GM19455 (cell line): ENCODE measurements around the gene NRCAM.
"Not testable (repeated sequence)": the region's sequence is repeated elsewhere in the genome, so short reads cannot be mapped to it uniquely, and the experiment has no call there.

Experiments used
- ATAC-seq: cut with Tn5 transposase; IDR thresholded peaks from one replicate; pipeline ENCODE4 v1.9.1; 2021; ENCODE audit not compliant: unreplicated experiment

The NRCAM gene

GRCh38 chr7:108286290-108286904, 169.8 kb downstream of the NRCAM start:
- no peak for ATAC-seq

GRCh38 chr7:108285778-108286177, 170.5 kb downstream of the NRCAM start:
- no peak for ATAC-seq

- no peak for ATAC-seq
Measured at GRCh38 chr7:108285003-108285368, 171.2 kb downstream of the NRCAM start.

GRCh38 chr7:108284349-108285002, 171.8 kb downstream of the NRCAM start:
- no peak for ATAC-seq

- no peak for ATAC-seq
Measured at GRCh38 chr7:108283252-108283651, 173.0 kb downstream of the NRCAM start.

GRCh38 chr7:108282427-108282996, 173.7 kb downstream of the NRCAM start:
- no peak for ATAC-seq

- no peak for ATAC-seq
Measured at GRCh38 chr7:108280136-108280535, 176.1 kb downstream of the NRCAM start.

- ATAC-seq: no peak
Measured at GRCh38 chr7:108278776-108279175, 177.5 kb downstream of the NRCAM start.

- ATAC-seq: no peak
Measured at GRCh38 chr7:108278281-108278680, 178.0 kb downstream of the NRCAM start.

GRCh38 chr7:108274447-108274846, 181.8 kb downstream of the NRCAM start:
- ATAC-seq: not testable (repeated sequence)

GRCh38 chr7:108272891-108273290, 183.3 kb downstream of the NRCAM start:
- not testable (repeated sequence) for ATAC-seq

GRCh38 chr7:108270385-108271015, 185.7 kb downstream of the NRCAM start:
- ATAC-seq: no peak

- ATAC-seq: no peak
Measured at GRCh38 chr7:108268200-108268820, 187.9 kb downstream of the NRCAM start.

- ATAC-seq: no peak
Measured at GRCh38 chr7:108267615-108268014, 188.6 kb downstream of the NRCAM start.

GRCh38 chr7:108266491-108266890, 189.7 kb downstream of the NRCAM start:
- no peak for ATAC-seq

- ATAC-seq: no peak
Measured at GRCh38 chr7:108266035-108266434, 190.2 kb downstream of the NRCAM start.

GRCh38 chr7:108265007-108265406, 191.2 kb downstream of the NRCAM start:
- ATAC-seq: no peak

- ATAC-seq: no peak
Measured at GRCh38 chr7:108263425-108263824, 192.8 kb downstream of the NRCAM start.

- no peak for ATAC-seq
Measured at GRCh38 chr7:108261560-108262255, 194.5 kb downstream of the NRCAM start.

GRCh38 chr7:108259447-108259846, 196.8 kb downstream of the NRCAM start:
- ATAC-seq: not testable (repeated sequence)

GRCh38 chr7:108257954-108258353, 198.3 kb downstream of the NRCAM start:
- ATAC-seq: no peak
